GM12891 (cell line): ENCODE measurements around the gene TRPV2.
"Not testable (repeated sequence)": the region's sequence is repeated elsewhere in the genome, so short reads cannot be mapped to it uniquely, and the experiment has no call there.

Experiments used
- DNase-seq: peaks from one replicate; pipeline ENCODE4 v3.0.0; 2011; ENCODE audit warnings: low spot score; ENCODE audit not compliant: insufficient read length
- FAIRE-seq: peaks from 2 replicates; lab custom pipeline; 2011; peaks lifted over from hg19 to GRCh38; lab: Jason Lieb, UNC
- PAX5 ChIP-seq: IDR thresholded peaks from 2 replicates; pipeline ENCODE4 v1.6.1; 2011; ENCODE audit warnings: low read length, moderate library complexity, mild to moderate bottlenecking; ENCODE audit not compliant: insufficient read depth, severe bottlenecking
- POLR2A ChIP-seq: IDR thresholded peaks from 2 replicates; pipeline ENCODE4 v1.6.1; 2011; ENCODE audit warnings: low read depth, low read length, control low read depth
- POLR2AphosphoS5 ChIP-seq: IDR thresholded peaks from 2 replicates; pipeline ENCODE4 v1.6.1; 2011; ENCODE audit warnings: low read depth, low read length, control low read depth
- POU2F2 ChIP-seq: IDR thresholded peaks from 2 replicates; pipeline ENCODE4 v1.6.1; 2011; ENCODE audit warnings: low read depth, mild to moderate bottlenecking, control low read depth, low read length, moderate library complexity
- SPI1 ChIP-seq: IDR thresholded peaks from 2 replicates; pipeline ENCODE4 v1.6.1; 2011; ENCODE audit warnings: low read depth, low read length, control low read depth
- TAF1 ChIP-seq: IDR thresholded peaks from 2 replicates; pipeline ENCODE4 v1.6.1; 2011; ENCODE audit warnings: low read depth, low read length, control low read depth

Gene TRPV2

DNA sequence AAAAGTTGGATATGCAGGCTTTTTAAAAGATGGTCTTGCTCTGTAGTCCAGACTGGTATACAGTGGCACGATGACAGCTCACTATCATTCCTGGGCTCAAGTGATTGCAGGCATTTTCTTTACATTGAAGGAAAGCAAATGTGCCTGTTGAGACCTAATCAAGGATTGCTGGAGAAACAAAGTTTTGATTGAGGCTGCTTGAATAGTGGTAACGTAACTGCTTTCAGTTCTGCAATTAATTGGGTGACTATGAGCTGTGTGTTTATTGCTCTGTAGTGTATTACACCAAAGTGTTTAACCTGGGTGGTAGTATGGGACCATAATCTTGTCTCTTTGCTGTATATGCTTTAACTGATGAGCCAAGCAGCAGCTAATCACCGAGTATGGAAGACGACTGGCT is 32.2 kb upstream of the TRPV2 start:
- FAIRE-seq (no peak), DNase-seq (no peak)
- TF ChIP-seq POLR2A (peak; percentile 70), SPI1 (peak; percentile 85), PAX5 (no peak), TAF1 (no peak), POLR2AphosphoS5 (peak; percentile 54; the same call in 1 of the 2 replicates), POU2F2 (no peak)

DNA sequence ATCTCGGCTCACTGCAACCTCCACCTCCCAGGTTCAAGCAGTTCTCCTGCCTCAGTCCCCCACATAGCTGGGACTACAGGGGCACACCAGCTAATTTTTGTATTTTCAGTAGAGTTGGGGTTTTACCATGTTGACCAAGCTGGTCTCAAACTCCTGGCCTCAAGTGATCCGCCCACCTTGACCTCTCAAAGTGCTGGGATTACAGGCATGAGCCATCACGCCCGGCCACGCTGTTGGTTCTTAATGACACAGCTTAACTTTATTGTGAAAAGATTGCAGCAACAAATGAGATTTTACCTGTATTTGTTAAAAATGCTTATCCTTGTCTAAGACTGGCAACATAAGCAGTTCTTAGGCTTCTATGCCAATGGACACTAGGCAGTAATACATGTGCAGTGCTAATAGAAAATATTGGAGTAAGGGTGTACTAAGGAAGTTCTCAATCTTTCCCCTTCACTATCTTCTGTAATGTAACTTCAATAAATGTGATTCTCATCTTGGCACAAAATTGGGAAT is 31.5 kb upstream of the TRPV2 start:
- no peak for FAIRE-seq
- DNase-seq: no peak
- TF ChIP-seq TAF1 (no peak), POLR2AphosphoS5 (no peak), SPI1 (no peak), PAX5 (no peak), POU2F2 (no peak), POLR2A (no peak)

DNA sequence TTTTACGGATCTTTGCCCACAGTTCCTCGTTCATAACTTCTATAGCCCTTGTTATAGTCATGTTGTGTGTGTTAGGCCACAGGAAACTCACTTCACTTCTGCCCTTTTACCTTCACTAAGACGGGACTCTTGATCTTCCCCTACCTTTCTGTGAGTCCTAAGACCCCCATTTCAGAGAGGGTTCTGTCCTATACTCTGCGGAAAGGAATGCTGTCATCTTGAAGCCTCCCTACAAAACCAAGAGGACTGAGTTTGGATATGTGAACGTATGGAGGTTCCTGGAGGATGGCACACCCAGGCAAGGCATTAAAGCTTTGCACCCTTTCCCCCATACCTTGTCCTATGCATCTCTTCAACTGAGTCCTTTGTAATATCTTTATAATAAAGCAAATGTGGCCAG is 30.8 kb upstream of the TRPV2 start:
- FAIRE-seq (no peak), DNase-seq (no peak)
- TF ChIP-seq PAX5 (no peak), POLR2A (no peak), TAF1 (no peak)

DNA sequence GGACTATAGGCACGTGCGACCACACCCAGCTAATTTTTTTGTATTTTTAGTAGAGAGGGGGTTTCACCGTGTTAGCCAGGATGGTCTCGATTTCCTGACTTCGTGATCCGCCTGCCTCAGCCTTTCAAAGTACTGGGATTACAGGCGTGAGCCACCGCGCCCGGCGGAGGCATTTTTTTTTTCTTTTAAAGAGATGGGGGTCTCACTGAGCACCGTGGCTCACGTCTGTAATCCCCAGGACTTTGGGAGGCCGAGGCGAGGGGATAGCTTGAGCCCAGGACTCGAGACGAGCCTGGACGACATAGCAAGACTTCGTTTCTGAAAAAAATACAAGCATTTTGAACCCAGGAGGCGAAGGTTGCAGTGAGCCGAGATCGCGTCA is 29.3 kb upstream of the TRPV2 start:
- FAIRE-seq, DNase-seq: not testable (repeated sequence)

DNA sequence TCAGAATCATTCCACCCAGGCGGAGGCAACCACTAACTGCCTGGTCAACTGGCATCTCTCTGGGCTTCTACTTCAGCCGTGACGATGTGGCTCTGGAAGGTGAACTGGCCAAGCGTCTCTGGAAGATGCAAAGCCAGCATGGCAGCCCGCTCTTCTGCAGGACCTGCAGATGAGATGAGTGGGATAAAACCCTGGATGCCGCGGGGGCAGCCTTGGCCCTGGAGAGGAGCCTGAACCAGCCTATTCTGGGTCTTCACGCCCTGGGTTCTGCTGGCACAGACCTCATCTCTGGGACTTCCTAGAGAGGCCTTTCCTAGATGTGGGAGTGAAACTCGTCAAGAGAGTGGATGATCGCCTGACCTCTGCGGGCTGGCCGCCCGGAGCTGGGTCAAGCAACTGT is 23.9 kb upstream of the TRPV2 start:
- FAIRE-seq: no peak
- no peak for DNase-seq
- TF ChIP-seq SPI1: no peak
- TF ChIP-seq PAX5: no peak
- TF ChIP-seq TAF1: no peak
- no peak for TF ChIP-seq POLR2AphosphoS5
- no peak for TF ChIP-seq POU2F2
- TF ChIP-seq POLR2A: no peak

DNA sequence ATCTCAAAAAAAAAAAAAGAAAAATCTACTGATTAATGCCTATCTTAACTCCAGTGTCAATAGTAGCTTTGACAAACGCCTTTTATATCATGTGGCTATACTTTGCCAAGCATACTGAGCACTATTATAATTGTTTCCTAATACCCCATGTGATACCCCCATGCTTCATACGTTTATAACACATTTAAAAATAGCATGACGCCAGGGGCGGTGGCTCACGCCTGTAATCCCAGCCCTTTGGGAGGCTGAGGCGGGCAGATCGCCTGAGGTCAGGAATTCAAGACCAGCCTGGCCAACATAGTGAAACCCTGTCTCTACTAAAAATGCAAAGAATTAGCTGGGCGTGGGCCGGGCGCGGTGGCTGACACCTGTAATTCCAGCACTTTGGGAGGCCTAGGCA is 22.9 kb upstream of the TRPV2 start:
- FAIRE-seq, DNase-seq: not testable (repeated sequence)

DNA sequence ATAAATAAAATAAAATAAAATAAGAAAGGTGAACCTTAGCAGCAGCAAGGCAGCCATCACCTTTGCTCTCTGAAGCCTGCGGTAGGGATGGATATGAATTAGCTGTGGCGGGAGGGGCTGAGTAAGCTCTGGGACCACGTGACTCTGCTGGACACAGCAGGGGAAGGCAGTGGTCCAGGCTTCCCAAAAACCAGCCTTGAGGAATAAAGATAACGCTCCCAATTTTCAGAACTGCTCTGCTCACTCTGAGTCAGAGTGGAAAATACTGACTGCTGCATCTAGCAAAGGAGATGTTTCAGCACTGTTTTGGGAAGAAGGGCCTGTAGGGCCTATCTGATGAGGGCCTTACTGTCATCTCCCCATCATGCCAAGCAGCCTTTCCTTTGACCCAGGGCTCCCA is 19.5 kb upstream of the TRPV2 start:
- FAIRE-seq: not testable (repeated sequence)

DNA sequence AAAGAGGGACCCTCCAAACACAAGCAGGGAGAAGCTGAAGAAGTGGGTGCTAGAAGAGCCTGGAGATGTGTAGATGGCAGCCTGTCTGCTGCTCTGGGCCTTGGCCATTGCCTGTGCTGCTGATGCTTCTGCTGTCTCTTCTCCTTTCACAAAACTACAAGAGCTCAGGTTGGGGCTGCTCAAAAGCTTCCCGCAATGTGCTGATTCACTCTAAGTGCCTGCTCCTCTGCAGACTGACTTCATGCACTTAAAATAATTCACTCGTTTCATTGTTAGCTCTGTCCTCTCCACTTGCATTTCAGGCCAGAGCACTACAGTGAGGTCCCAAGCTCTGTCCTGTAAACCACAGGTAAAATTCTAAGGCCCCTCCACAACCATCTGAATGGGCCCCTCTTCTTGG is 18.7 kb upstream of the TRPV2 start:
- not testable (repeated sequence) for DNase-seq, FAIRE-seq

More for the DNA sequence above, 19.5 kb upstream of the TRPV2 start:
- not testable (repeated sequence) for DNase-seq

DNA sequence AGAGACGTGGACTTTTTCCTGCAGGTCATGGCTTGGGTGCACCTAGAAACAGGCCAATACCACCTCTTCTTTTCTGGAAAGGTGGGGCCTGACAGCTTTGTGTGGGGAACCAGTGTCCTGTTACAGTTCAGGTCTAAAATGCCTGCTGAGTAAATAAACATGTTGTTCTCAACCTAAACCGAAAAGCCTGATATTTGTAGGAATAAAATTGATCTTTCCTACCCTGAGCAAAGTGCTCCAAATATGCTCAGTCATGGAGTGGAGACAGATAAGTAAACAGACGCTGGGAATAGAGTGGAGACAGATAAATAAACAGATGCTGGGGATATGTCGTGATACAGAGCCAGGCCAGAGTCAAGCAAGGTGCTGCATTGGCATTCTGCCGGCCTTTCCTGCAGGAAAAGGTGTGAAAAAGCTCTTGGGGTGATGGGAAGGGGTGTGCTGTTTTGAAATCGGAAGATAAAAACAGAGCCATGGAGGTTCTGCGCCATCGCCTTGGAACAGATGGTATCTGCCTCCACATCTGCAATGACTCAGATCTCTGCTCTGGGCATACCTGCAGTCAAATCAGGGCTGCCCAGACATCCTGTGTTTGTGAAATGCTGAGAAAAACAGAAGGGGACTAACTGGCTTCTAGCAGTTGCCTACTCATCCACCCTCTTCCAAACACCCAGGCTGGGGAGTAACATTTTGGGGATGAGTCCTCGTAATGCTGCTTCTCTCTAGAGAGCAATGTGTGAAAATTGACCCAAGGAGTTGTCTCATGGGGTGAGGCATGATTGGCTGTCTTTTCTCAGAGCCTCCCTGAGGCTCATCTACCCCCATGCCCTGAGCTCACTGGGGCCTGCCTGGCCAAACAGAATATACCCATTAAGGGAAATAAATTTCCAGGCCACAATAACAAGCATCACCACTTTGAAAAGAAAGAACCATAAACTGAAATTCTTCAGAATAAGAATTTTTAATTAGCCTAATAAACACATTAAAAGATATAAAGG is 16.8 kb upstream of the TRPV2 start:
- TF ChIP-seq SPI1 (no peak), POU2F2 (peak; percentile 49; the same call in 1 of the 2 replicates)
- DNase-seq: peak; percentile 28
- peak; percentile 93 for FAIRE-seq

DNA sequence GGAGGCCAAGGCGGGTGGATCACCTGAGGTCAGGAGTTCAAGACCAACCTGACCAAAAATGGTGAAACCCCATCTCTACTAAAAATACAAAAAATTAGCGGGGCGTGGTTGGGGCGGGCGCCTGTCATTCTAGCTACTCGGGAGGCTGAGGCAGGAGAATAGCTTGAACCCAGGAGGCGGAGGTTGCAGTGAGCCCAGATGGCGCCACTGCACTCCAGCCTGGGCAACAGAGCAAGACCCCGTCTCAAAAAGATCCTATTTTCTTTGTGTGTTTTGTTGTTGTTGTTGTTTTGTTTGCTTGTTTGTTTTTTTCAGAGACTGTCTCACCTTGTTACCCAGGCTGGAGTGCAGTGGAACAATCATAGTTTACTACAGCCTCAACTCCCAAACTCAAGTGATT is 11.5 kb upstream of the TRPV2 start:
- DNase-seq, FAIRE-seq: not testable (repeated sequence)

DNA sequence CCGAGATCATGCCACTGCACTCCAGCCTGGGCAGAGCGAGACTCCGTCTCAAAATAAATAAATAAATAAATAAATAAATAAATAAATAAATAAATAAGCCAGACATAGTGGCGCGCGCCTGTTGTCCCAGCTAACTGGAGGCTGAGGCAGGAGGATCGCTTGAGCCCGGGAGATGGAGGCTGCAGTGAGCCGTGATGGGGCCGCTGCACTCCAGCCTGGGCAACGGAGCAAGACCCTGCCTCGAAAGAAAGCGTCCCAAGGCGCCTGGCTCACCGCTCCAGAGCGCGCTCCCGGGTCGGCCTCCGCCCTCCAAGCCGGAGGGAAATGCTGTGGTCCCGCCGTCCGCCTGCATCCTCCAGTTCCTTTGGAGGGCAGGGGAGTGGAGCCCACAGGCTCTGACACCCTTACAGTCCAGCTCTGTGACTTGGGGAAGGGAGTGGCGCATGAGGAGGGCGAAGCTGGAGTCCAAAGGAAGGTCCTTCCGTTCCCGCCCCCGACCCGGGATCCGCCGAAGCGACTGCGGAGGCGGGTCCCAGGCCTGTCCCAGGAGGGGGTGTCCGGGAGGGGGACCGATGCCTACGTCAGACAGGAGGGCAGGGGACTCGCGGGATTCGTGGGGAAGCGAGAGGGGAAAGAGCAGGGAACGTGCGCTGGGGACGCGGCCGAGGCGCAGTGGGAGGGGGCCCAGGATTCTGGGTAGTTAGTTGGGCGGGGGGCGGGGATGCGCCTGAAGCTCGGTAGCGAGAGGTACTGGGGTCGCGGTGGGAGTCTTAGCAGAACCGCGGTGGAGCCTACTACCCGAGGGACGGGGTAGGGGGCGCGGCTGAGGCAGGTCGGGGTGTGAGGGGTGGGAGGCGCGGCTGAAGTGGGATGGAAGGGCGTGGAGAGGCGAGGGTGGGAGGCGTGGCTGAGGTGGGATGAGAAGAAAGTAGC is 8.4 kb upstream of the TRPV2 start:
- TF ChIP-seq POU2F2 (0 out of 2 replicates have a peak, but pooled peaks have one; percentile 14), SPI1 (no peak)
- FAIRE-seq: peak; percentile 80
- DNase-seq: peak; percentile 50
